Neural progenitor cell (in vitro differentiated cells): ENCODE measurements around the gene SYTL1. TPM values are rescaled to one million over a fixed set of nuclear protein-coding genes. Genes with fewer than 3 reads are reported as not detected.
A peak's percentile ranks its signal among the peaks of the same experiment; 100 is the strongest.

Source experiments
- DNase-seq: peaks from one replicate; pipeline ENCODE4 v3.0.0-alpha.2; 2016; ENCODE audit warnings: low spot score
- H2AFZ ChIP-seq: fragments of 200-600 bp; sonication (generic); replicated peaks from 2 replicates; pipeline ENCODE4 v1.6.1; 2016; ENCODE audit warnings: antibody characterized with exemption
- H3F3A ChIP-seq: fragments of 200-600 bp; sonication (generic); 2 replicates; pipeline ENCODE4 v1.6.1; 2016; ENCODE audit warnings: antibody characterized with exemption, low read depth
- H3K27ac ChIP-seq: fragments of 200-600 bp; sonication (generic); 2 replicates; pipeline ENCODE4 v1.5.1; 2016; ENCODE audit warnings: mild to moderate bottlenecking
- H3K27me3 ChIP-seq: fragments of 200-600 bp; sonication (generic); 2 replicates; pipeline ENCODE4 v1.6.1; 2016; ENCODE audit warnings: mild to moderate bottlenecking, moderate library complexity
- H3K36me3 ChIP-seq: fragments of 200-600 bp; sonication (generic); 2 replicates; pipeline ENCODE4 v1.5.1; 2016
- H3K4me1 ChIP-seq: fragments of 200-600 bp; sonication (generic); 2 replicates; pipeline ENCODE4 v1.6.1; 2016; ENCODE audit warnings: mixed run types
- H3K4me2 ChIP-seq: fragments of 200-600 bp; sonication (generic); 2 replicates; pipeline ENCODE4 v1.6.1; 2016
- H3K4me3 ChIP-seq: fragments of 200-600 bp; sonication (generic); 2 replicates; pipeline ENCODE4 v1.5.1; 2016
- H3K79me2 ChIP-seq: fragments of 200-600 bp; sonication (generic); 2 replicates; pipeline ENCODE4 v1.6.1; 2016; ENCODE audit warnings: low read depth
- H3K9ac ChIP-seq: fragments of 200-600 bp; sonication (generic); 2 replicates; pipeline ENCODE4 v1.6.1; 2016
- H3K9me3 ChIP-seq: fragments of 200-600 bp; sonication (generic); 2 replicates; pipeline ENCODE4 v1.5.1; 2016; ENCODE audit warnings: low read depth
- H4K20me1 ChIP-seq: fragments of 200-600 bp; sonication (generic); 2 replicates; pipeline ENCODE4 v1.6.1; 2016; ENCODE audit warnings: low read depth
- H3K27ac Mint-ChIP-seq: 3 replicates; pipeline ENCODE4 v1.8.0; 2021; ENCODE audit warnings: mixed read lengths
- H3K27me3 Mint-ChIP-seq: 2 replicates; pipeline ENCODE4 v1.8.0; 2022; ENCODE audit warnings: low read depth, mild to moderate bottlenecking, inconsistent platforms, moderate library complexity, mixed read lengths; ENCODE audit not compliant: insufficient read depth
- H3K36me3 Mint-ChIP-seq: 3 replicates; pipeline ENCODE4 v1.8.0; 2021; ENCODE audit warnings: mixed read lengths
- H3K4me1 Mint-ChIP-seq: 3 replicates; pipeline ENCODE4 v1.8.0; 2021; ENCODE audit warnings: mixed read lengths
- H3K4me3 Mint-ChIP-seq: 3 replicates; pipeline ENCODE4 v1.8.0; 2021; ENCODE audit warnings: mild to moderate bottlenecking, moderate library complexity, mixed read lengths
- H3K9me3 Mint-ChIP-seq: 3 replicates; pipeline ENCODE4 v1.8.0; 2020; ENCODE audit warnings: mixed read lengths
- EZH2 ChIP-seq: fragments of 200-600 bp; sonication (generic); IDR thresholded peaks from 2 replicates; pipeline ENCODE4 v1.6.1; 2017; ENCODE audit warnings: antibody characterized with exemption, mild to moderate bottlenecking, moderate library complexity
- EZH2phosphoT487 ChIP-seq: fragments of 200-600 bp; sonication (generic); IDR thresholded peaks from 2 replicates; pipeline ENCODE4 v1.6.1; 2017; ENCODE audit warnings: antibody characterized with exemption
- total RNA-seq: library from RNA; depleted of rRNA; stranded (reverse); fragments of >200 nt; gene quantifications from 2 replicates; pipeline ENCODE4 v1.2.3, GENCODE V29; 2015; ENCODE audit warnings: low replicate concordance
- TF ChIP-seq, protein P1 (sequence below): fragments of 200-600 bp; sonication (generic); IDR thresholded peaks from 2 replicates; pipeline ENCODE4 v1.5.1; 2017; ENCODE audit warnings: antibody characterized with exemption, mild to moderate bottlenecking

Gene SYTL1
- total RNA-seq, 1 donor from 2014 or later: 5.7 TPM

DNA sequence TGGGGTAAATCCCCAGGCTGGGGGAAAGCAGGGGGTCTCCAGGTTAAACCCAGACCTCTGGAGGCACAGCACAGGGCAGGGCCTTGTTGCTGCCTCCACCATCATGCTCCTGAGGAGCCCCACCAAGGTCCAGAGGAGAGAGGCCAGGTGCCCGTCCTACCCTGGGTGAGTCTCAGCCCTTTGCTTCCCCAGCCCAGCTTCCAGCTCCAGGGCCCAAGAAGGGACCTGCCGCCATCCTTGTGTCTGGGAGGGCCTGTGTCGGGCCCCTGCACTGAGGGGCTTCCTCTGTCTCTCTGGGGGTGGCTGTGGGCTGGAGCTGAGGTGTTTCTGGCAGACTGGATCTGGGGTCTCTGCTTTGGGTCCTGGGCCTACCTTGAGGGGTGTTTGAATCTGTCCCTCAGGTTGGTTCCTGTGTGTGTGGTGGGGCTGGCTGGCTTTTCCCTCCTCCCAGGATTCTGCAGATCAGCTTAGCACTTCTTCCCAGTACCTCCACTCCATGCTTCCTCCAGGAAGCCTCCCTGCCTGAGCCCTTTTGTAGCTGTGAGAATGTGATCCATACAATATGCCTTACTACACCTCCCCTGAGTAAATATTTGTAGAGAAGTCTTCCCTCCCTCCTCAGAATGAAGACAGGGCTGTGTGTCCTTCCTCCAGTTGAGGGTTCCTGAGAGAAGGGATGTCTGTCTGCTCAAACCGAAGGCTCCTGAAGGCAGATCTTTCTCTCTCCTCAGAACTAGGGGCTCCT is 56.8 kb downstream of the SYTL1 start:
- H3F3A ChIP-seq: peaks cover 29% of the 10 kb centered on the region
- Mint-ChIP-seq H3K27ac (peak overlapping the region; percentile 86), H3K4me3 (no peak overlapping the region), H3K27me3 (peaks cover 15% of the 10 kb centered on the region), H3K9me3 (no peaks in the 10 kb centered on the region), H3K36me3 (no peaks in the 10 kb centered on the region), H3K4me1 (peaks cover 57% of the 10 kb centered on the region)
- no peaks in the 10 kb centered on the region for H4K20me1 ChIP-seq
- H3K9me3 ChIP-seq: no peaks in the 10 kb centered on the region
- no peak overlapping the region for H3K9ac ChIP-seq
- no peaks in the 10 kb centered on the region for H3K27me3 ChIP-seq
- H3K4me1 ChIP-seq: peaks cover 31% of the 10 kb centered on the region
- H3K36me3 ChIP-seq: no peaks in the 10 kb centered on the region
- H3K27ac ChIP-seq: no peak overlapping the region
- DNase-seq: no peak
- peak overlapping the region; percentile 30 for H2AFZ ChIP-seq
- H3K79me2 ChIP-seq: no peaks in the 10 kb centered on the region
- no peak overlapping the region for H3K4me2 ChIP-seq
- H3K4me3 ChIP-seq: no peak overlapping the region
- no peak for TF ChIP-seq EZH2phosphoT487
- TF ChIP-seq, protein P1, sequence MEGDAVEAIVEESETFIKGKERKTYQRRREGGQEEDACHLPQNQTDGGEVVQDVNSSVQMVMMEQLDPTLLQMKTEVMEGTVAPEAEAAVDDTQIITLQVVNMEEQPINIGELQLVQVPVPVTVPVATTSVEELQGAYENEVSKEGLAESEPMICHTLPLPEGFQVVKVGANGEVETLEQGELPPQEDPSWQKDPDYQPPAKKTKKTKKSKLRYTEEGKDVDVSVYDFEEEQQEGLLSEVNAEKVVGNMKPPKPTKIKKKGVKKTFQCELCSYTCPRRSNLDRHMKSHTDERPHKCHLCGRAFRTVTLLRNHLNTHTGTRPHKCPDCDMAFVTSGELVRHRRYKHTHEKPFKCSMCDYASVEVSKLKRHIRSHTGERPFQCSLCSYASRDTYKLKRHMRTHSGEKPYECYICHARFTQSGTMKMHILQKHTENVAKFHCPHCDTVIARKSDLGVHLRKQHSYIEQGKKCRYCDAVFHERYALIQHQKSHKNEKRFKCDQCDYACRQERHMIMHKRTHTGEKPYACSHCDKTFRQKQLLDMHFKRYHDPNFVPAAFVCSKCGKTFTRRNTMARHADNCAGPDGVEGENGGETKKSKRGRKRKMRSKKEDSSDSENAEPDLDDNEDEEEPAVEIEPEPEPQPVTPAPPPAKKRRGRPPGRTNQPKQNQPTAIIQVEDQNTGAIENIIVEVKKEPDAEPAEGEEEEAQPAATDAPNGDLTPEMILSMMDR: no peak
- no peak for TF ChIP-seq EZH2

DNA sequence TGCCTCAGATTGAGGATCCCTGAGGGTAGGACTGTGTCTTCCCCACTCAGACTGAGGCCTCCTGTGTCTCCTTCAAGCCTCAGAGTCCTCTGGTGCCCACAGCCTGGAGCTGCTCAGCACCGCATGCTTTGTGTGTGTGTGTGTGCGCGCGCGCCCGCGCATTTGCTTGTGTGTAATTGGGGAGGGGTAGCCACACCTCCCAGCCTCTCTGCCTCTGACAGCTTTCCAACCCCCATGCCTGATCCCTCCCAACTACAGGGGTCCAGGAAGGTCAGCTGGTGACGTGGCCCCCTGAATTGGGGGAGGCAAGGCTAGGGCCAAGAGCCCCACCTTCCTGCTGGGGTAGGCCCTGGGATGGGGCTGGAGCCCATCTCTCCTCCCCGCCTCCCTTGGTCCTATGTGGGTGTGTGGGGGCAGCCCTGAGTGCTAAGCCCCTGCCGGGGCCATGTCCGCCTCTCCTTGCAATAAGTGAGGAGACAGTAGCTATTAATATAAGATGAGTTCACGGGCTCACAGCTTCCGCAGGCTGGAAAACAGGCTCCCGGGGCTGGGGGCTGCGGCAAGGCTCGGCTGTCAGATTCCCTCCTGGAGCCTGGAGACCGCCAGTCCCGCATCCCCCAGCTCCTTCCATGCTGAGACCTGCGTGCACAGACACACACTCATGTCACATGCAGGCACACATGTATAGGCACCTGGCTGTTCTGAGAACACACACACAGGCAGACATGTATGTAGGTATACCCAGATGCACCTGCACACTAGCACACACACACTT is 57.6 kb downstream of the SYTL1 start:
- H3K4me2 ChIP-seq: no peak overlapping the region
- H3K27me3 ChIP-seq: no peaks in the 10 kb centered on the region
- H2AFZ ChIP-seq: peak overlapping the region; percentile 30
- peaks cover 34% of the 10 kb centered on the region for H3F3A ChIP-seq
- H3K4me1 ChIP-seq: peaks cover 39% of the 10 kb centered on the region
- TF ChIP-seq EZH2phosphoT487: no peak
- no peak for TF ChIP-seq EZH2
- TF ChIP-seq, protein P1: no peak
- no peak overlapping the region for H3K27ac ChIP-seq
- H3K36me3 ChIP-seq: no peaks in the 10 kb centered on the region
- Mint-ChIP-seq H3K4me3 (no peak overlapping the region), H3K27ac (peak overlapping the region; percentile 86), H3K36me3 (peaks cover 4% of the 10 kb centered on the region), H3K4me1 (peaks cover 66% of the 10 kb centered on the region), H3K9me3 (no peaks in the 10 kb centered on the region), H3K27me3 (peaks cover 13% of the 10 kb centered on the region)
- H3K79me2 ChIP-seq: no peaks in the 10 kb centered on the region
- H3K4me3 ChIP-seq: no peak overlapping the region
- peak; percentile 22 for DNase-seq
- no peaks in the 10 kb centered on the region for H4K20me1 ChIP-seq
- H3K9ac ChIP-seq: no peak overlapping the region
- H3K9me3 ChIP-seq: no peaks in the 10 kb centered on the region

DNA sequence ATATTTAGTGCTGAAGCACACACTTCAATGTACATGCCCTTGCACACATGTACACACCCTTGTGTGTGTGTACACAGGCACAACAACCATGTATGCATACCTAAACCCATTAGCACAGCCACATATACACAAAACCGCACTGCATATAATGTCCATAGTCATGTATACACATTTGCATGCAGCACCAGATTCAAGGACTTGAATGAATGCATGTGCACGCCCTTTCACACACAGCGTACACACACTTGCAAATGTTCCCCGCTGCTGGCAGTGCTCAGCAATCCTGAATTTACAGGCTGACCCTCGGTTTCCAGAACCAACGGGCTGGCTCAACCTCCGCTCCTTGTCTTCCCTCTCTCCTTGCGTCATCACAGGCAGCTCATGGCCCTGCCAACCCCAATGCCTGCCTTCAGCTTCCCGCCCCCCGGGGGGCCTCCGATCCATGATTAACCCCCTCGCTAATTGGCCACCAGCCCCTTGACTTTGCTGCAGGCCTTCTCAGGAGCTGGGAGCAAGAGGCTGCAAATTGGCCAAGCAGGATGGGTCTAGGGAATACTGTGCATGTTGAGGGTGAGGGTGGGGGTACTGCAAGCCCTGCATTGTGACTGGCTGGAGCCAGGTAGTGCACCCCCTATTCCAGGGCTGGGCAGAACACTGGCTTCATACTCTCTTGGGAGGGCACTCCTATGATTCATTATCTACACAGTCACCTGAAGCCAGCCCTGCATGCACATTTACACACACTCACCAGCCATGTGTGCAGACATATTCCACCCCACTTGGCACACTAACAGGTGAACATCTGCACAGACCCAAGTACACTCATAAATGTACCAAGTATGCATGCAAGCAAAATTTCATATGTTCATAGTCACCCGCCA is 58.5 kb downstream of the SYTL1 start:
- peak; percentile 22 for DNase-seq
- H3K27ac Mint-ChIP-seq: peak overlapping the region; percentile 43
- Histone ChIP-seq H3K27me3 (no peaks in the 10 kb centered on the region), H4K20me1 (no peaks in the 10 kb centered on the region), H3K4me3 (no peak overlapping the region), H3K27ac (no peak overlapping the region), H3K36me3 (no peaks in the 10 kb centered on the region), H3F3A (peaks cover 43% of the 10 kb centered on the region), H2AFZ (no peak overlapping the region), H3K4me2 (no peak overlapping the region), H3K4me1 (peaks cover 48% of the 10 kb centered on the region), H3K79me2 (no peaks in the 10 kb centered on the region), H3K9ac (no peak overlapping the region), H3K9me3 (no peaks in the 10 kb centered on the region)
- H3K9me3 Mint-ChIP-seq: no peaks in the 10 kb centered on the region
- H3K4me3 Mint-ChIP-seq: no peak overlapping the region
- TF ChIP-seq EZH2 (no peak), EZH2phosphoT487 (no peak)
- TF ChIP-seq, protein P1: no peak
- H3K4me1 Mint-ChIP-seq: peaks cover 66% of the 10 kb centered on the region
- peaks cover 11% of the 10 kb centered on the region for H3K27me3 Mint-ChIP-seq
- H3K36me3 Mint-ChIP-seq: peaks cover 4% of the 10 kb centered on the region
